Glomerular visceral epithelial cell (primary cell): ENCODE data around the gene COL17A1.
A peak's percentile ranks its signal among the peaks of the same experiment; 100 is the strongest.

ENCODE experiments used
- DNase-seq: peaks from one replicate; pipeline ENCODE4 v3.0.0-alpha.2; 2016; ENCODE audit errors: extremely low spot score

COL17A1 gene

GRCh38 chr10:104053201-104053600 lies 32.5 kb downstream of the COL17A1 start:
- DNase-seq, result no peak

- no peak for DNase-seq
Measured at GRCh38 chr10:104052431-104052830, 33.2 kb downstream of the COL17A1 start.

DNA sequence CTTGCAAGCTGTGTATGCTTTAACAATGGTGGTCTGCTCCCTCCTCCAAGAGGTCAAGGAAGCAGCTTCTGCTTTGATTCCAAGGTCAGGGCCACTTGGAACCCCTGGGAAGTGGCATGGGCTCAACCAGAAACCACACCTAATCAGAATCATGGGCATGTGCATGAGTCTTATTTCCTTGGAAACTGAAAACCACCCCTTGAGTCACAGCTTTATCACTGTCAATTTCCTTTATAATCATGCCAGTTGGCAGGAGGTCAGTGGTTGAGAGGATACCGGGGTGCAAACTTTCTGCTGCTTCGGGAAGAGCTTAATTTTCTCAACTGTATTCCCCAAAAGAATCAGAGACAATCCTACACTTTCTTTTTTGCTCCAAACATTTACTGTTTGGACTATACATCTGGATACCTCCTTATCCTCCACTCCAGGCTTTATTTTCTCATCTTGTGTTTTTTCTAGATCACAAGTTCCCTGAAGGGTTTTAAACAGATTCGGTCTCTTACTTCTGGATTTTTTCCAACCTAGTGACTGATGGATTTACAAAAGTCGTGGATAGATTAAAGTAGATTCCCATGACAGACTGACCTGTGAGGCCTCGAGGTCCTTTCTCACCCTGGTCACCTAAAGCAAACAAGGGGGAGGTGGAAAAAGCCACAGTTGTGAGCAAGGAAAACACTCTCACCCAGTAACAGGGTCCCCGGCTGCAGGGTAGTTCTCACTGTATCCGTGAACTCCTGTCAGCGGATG lies 36.0 kb downstream of the COL17A1 start:
- peak; percentile 62 for DNase-seq

DNA sequence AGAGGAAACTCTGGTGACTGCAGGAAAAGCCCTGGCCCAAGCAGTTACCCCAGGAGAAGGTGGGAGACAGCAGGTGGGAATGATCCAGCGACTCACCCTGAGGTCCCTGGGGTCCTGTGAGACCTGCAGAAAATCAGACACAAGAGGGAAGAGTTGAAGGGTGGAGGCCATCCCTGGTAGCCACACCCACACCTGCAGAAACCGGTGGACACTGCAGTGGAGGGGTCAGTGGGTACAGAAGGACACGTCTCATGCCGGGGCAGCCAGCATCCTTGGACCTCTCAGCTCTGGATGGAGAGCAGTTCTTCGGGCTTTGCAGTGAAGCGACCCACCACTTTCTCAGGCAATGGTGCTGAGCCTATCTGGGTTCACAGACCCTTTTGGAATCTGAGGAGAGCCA lies 39.0 kb downstream of the COL17A1 start:
- DNase-seq, result no peak

DNA sequence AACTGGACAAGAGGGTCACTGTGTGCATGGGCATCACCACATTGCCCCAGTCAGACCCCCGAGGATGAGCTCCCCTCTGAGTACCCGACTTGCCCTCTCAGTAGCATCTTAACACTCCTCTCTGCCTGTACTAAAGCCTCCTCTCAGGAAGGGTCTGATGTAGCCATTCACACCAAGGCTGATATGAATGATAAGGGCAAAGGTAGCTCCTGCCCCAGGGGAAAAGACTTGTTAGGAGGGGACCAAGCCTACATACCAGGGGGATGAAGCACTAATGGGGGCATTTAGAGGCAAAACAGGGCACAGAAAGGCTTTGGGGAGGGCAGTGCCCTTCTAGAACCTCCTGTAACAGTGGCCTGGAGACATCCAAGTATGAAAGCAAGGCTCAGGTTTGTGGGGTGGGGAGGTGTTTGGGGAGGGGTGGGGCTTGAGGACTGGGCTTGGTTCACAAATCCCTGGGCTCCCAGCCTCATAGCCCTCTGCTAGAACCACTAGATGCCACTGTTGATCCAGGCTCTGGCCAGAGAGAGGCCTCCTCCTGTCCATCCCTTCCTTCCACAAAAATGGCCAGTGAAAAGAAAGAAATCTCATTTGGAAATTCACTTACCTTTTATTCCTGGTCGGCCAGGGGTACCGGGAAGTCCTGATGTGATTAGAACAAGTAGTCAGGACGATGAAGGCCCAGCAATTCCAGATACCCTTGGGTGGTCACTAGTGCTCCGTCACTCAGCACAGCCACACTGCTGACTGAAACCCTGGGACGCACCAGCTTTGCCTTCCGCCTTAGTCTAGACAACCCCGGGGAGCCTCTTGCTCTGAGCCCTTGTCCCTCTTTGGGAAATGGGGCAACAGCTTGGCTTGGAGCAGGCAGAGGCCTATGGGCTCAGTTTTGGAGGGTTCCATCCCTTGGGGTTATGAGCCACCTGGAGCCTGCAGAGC lies 40.3 kb downstream of the COL17A1 start:
- DNase-seq, result peak; percentile 73

DNA sequence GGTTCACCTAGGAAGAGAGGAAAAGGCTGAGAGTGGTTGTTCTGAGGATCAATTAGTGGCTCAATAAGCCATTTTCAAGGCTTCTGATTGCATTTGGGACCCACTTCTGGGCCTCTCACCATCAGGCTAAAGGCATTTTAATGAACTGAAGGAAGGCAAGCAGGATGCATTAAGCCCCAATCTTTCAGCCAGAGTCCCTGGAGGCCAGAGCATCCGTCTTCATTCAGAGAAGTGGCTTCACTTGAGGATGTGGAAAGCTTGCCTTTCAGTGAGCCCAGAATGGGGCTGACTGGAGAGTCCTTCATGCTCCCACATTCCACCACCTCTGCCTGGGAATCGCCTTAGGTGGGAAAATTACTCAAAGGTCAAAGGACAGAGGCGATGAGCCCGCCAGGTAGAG lies 41.8 kb downstream of the COL17A1 start:
- no peak for DNase-seq

- no peak for DNase-seq
Measured at GRCh38 chr10:104043185-104043830, 42.4 kb downstream of the COL17A1 start.

DNA sequence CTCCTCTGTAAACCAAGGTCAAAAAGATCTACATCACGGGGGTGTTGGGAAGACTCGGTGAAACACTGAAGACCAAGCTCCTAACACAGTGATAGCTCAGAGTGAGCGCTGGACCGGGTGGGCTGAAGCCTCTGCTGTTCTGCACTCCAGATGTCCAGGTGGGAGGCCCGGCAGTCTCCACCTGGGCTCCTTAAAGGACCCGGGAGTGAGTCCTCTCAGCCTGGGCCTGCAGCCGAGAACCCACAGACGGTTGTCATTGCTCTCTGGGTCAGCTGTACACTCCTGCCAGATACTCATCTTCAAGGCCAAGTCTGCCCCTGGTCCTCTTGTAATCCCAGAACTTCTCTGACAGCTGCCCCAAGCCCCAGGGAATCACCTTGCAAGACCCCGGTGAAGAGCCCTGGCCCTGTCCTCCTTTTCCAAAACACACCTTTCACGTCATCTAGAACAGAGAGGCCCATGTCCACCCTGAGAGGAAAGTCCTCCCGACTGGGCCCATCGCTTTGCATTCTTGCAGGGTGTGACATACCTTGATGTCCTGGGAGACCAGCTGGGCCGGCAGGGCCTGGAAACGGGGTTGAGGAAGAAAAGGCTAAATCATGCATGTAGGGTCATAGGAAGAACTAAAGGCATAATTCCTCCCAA lies 43.7 kb downstream of the COL17A1 start:
- DNase-seq, result no peak

GRCh38 chr10:104040862-104041789 lies 44.6 kb downstream of the COL17A1 start:
- no peak for DNase-seq

GRCh38 chr10:104040382-104040781 lies 45.3 kb downstream of the COL17A1 start:
- DNase-seq, result no peak

GRCh38 chr10:104038958-104039752 lies 46.5 kb downstream of the COL17A1 start:
- DNase-seq, result no peak

GRCh38 chr10:104038537-104038936 lies 47.1 kb downstream of the COL17A1 start:
- no peak for DNase-seq

- DNase-seq, result no peak
Measured at GRCh38 chr10:104037261-104037951, 48.3 kb downstream of the COL17A1 start.

GRCh38 chr10:104036518-104037260 lies 49.0 kb downstream of the COL17A1 start:
- DNase-seq, result no peak

- no peak for DNase-seq
Measured at GRCh38 chr10:104036069-104036384, 49.7 kb downstream of the COL17A1 start.

GRCh38 chr10:104035194-104036068 lies 50.2 kb downstream of the COL17A1 start:
- no peak for DNase-seq

GRCh38 chr10:104034401-104035193 lies 51.1 kb downstream of the COL17A1 start:
- no peak for DNase-seq
